ENCODE measurements around the gene TWNK. TPM values are rescaled to one million over a fixed set of nuclear protein-coding genes. Genes with fewer than 3 reads are reported as not detected.

TWNK gene
- total RNA-seq, 2 experiments from 2014 or later, result 2.7 to 2.8 TPM

- Histone ChIP-seq H3K4me1 (ENCODE audit: insufficient read depth, low read length) (peaks cover 20% of the 10 kb centered on the region), H3K9me3 (ENCODE audit: control insufficient read depth in 1 of 2, insufficient read depth in 1 of 2, low read length in 2 of 2) (no peaks in the 10 kb centered on the region), H3K36me3 (ENCODE audit: insufficient read depth, low read length) (peaks cover 9% of the 10 kb centered on the region), H3K27me3 (ENCODE audit: control insufficient read depth in 1 of 2, insufficient read depth in 2 of 2, low read length in 2 of 2) (no peaks in the 10 kb centered on the region), H3K4me3 (ENCODE audit: low read length) (no peak overlapping the region), H3K27ac (ENCODE audit: low read depth in 1 of 2, low read length in 2 of 2) (no peak overlapping the region)
- ATAC-seq (ENCODE audit: poor library complexity) (no peak), DNase-seq (no peak)
- intact Hi-C loops (cut with DNase I, micrococcal nuclease), result no loop called here
- no peak for TF ChIP-seq CTCF (IDR thresholded peaks at IDR 0.05)
- H3K4me3 Mint-ChIP-seq, result no peak overlapping the region
- H3K36me3 Mint-ChIP-seq (ENCODE audit: low read depth), result peaks cover 27% of the 10 kb centered on the region
- peaks cover 17% of the 10 kb centered on the region for H3K4me1 Mint-ChIP-seq (ENCODE audit: low read depth)
- CTCF ChIA-PET, result no interaction called here
- no peaks in the 10 kb centered on the region for H3K27me3 Mint-ChIP-seq
- POLR2A ChIA-PET, result interaction anchor here (3.0 kb wide), 1 partner anchor 32 kb away, joined by 10 read pairs; the partner anchor contains the start of gene LZTS2
- no peak overlapping the region for H3K27ac Mint-ChIP-seq
- H3K9me3 Mint-ChIP-seq, result no peaks in the 10 kb centered on the region
These were observed 21.5 kb upstream of the TWNK start for GRCh38 chr10:100965820-100966219.

- Histone ChIP-seq H3K4me3 (ENCODE audit: low read length) (no peak overlapping the region), H3K4me1 (ENCODE audit: insufficient read depth, low read length) (peaks cover 20% of the 10 kb centered on the region), H3K27ac (ENCODE audit: low read depth in 1 of 2, low read length in 2 of 2) (no peak overlapping the region), H3K9me3 (ENCODE audit: control insufficient read depth in 1 of 2, insufficient read depth in 1 of 2, low read length in 2 of 2) (no peaks in the 10 kb centered on the region), H3K36me3 (ENCODE audit: insufficient read depth, low read length) (peaks cover 7% of the 10 kb centered on the region), H3K27me3 (ENCODE audit: control insufficient read depth in 1 of 2, insufficient read depth in 2 of 2, low read length in 2 of 2) (no peaks in the 10 kb centered on the region)
- Mint-ChIP-seq H3K27ac (no peak overlapping the region), H3K9me3 (no peaks in the 10 kb centered on the region), H3K27me3 (no peaks in the 10 kb centered on the region), H3K4me1 (ENCODE audit: low read depth) (peaks cover 21% of the 10 kb centered on the region), H3K36me3 (ENCODE audit: low read depth) (peaks cover 22% of the 10 kb centered on the region), H3K4me3 (no peak overlapping the region)
- intact Hi-C loops (cut with DNase I, micrococcal nuclease), result no loop called here
- POLR2A ChIA-PET, result interaction anchor here (3.0 kb wide), 1 partner anchor 31 kb away, joined by 10 read pairs; the partner anchor contains the start of gene LZTS2
- CTCF ChIA-PET, result no interaction called here
- ATAC-seq (ENCODE audit: poor library complexity), result no peak
- no peak for TF ChIP-seq CTCF (IDR thresholded peaks at IDR 0.05)
- no peak for DNase-seq
These were observed 20.5 kb upstream of the TWNK start for GRCh38 chr10:100966887-100967286.

DNA sequence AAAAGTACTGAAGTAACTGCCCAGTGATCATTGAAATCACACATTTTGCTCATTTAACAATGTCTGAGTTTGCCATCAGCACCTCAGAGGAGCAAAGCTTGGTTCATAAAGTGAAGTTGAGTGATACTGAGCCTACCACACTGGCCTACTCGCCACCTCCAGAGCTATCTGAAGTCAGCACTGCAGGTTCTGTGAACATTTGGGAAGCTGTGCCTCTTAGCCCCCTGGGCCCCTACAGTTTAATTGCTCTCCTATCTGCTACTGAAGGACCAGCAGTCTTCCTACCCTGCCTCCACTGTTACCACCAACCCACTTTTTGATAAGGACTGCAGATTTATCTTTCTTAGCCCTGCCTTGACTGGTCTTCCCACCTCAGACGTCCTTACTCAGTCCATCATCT, 20.0 kb upstream of the TWNK start:
- H3K9me3 ChIP-seq (ENCODE audit: control insufficient read depth in 1 of 2, insufficient read depth in 1 of 2, low read length in 2 of 2), result no peaks in the 10 kb centered on the region

More for the DNA sequence above, 20.0 kb upstream of the TWNK start:
- ATAC-seq (ENCODE audit: poor library complexity) (no peak), DNase-seq (no peak)
- Histone ChIP-seq H3K27ac (ENCODE audit: low read depth in 1 of 2, low read length in 2 of 2) (no peak overlapping the region), H3K36me3 (ENCODE audit: insufficient read depth, low read length) (peaks cover 4% of the 10 kb centered on the region), H3K4me3 (ENCODE audit: low read length) (no peak overlapping the region), H3K27me3 (ENCODE audit: control insufficient read depth in 1 of 2, insufficient read depth in 2 of 2, low read length in 2 of 2) (no peaks in the 10 kb centered on the region), H3K4me1 (ENCODE audit: insufficient read depth, low read length) (peaks cover 20% of the 10 kb centered on the region)
- H3K4me1 Mint-ChIP-seq (ENCODE audit: low read depth), result peaks cover 21% of the 10 kb centered on the region
- ChIA-PET POLR2A (interaction anchor here (3.0 kb wide), 1 partner anchor 31 kb away, joined by 10 read pairs; the partner anchor contains the start of gene LZTS2), CTCF (no interaction called here)
- intact Hi-C loops (cut with DNase I, micrococcal nuclease), result no loop called here
- no peak overlapping the region for H3K27ac Mint-ChIP-seq
- H3K36me3 Mint-ChIP-seq (ENCODE audit: low read depth), result peaks cover 18% of the 10 kb centered on the region
- H3K27me3 Mint-ChIP-seq, result no peaks in the 10 kb centered on the region
- H3K9me3 Mint-ChIP-seq, result no peaks in the 10 kb centered on the region
- no peak for TF ChIP-seq CTCF (IDR thresholded peaks at IDR 0.05)
- H3K4me3 Mint-ChIP-seq, result no peak overlapping the region
